Activated T-helper 1 cell treated with anti-CD3 and anti-CD28 coated beads, Interleukin-2, amount 50 U/mL, for 16 hours (primary cell): ENCODE measurements around the gene TEF.
"Not testable (repeated sequence)": the region's sequence is repeated elsewhere in the genome, so short reads cannot be mapped to it uniquely, and the experiment has no call there.

Experiments used
- DNase-seq, 2 donors: peaks; one replicate each; pipeline ENCODE4 v3.0.0-alpha.2; 2020; ENCODE audit warnings: low read depth in 1 of 2, low spot score in 1 of 2

Gene TEF

DNA sequence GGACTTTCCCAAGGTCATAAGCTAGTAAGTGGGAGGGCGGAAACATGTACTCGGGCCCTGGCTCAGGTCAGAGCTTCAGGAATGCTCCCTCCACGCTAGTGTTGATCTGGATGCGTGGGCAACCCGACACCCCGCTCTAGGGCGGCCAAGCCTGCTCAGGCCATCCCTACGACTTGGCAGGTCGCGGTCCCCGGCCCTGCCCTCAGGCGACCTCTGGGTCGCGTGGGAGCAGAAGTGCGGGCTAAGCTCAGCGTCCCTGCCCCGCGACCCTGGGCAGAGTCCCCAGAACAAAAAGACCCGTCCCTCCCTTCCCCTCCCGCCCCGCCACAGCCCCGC lies 781 bp upstream of the TEF start:
- DNase-seq = no peak

DNA sequence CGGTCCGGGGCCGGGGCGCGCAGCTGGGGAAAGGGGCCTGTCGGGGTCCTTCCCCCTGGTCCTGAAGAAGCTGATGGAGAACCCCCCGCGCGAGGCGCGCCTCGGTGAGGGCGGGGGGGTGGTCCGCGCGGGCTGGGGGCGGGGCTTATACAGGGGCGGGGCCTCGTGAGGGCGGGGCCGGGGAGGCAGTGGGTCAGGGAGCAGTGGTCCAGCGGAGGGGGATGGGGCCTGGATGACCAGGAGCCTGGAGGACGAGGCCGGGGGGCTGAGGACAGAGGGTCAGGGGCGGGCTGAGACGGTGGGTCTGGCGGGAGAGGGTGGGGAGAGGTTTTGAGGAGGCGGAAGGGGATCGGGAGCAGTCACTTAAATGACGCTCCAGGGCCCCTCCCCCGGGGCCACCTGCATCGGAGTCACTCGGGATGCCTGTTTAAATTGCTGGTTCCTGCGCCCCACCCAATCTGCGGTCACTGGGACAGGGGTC lies 396 bp downstream of the TEF start:
- DNase-seq = peak; percentile 24 to 47

DNA sequence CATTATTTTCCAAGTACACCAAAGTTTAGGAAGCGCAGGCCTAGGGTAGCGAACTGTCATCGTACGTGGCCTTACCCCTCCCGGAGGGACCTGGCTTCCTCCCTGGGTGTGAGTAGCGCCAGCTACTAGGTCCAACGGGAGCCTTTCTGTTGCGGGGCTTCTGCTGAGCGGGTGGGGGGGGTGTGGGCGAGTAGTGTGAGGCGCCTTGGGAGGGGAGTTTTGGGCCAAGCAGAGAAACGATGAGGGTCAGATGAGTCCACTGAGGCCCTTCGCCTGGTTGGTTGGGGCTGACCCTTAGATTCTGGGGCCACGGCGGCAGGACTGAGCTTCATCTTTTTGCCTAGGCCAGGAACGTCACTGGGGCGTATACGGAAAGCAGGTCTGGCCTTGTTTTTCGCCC lies 868 bp downstream of the TEF start:
- peak in 1 of 2 donors; percentile 9 for DNase-seq

DNA sequence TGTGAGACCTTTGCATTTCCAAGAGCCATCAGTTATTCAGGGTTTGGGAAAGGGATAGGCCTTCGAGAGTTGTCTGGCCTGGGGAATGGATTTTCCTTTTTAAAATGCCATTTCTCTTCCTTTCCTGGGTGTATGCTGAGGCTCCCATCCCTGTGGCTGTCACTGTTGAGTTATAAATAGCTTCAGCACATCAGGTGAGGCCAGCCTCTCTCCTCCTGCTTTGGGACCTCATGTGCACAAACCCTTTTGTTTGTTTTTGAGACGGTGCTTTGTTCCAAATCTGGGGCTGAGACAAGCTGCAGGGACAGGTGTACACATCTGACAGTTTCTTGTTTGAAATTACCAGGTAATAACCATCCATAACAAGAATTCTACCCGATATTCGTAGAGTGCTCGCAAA lies 1.3 kb downstream of the TEF start:
- no peak for DNase-seq

DNA sequence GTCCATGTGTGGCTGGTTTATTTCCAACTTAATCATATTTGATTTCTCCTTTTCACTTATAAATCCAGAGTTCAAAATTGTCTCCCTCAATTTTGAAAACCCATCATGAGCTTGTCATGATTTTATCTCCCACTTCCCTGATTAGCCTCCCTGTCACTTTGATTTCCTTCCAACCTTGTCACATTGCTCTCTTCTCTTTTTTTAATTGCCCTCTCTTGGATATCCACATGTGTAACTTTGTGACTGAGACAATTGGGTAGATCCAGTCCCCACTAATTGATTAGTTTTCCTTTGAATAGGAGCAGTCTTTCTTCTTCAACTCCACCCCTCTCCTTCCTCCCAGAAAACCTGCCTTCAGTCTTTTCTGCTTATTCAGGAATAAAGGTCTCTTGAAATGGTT lies 2.4 kb downstream of the TEF start:
- no peak for DNase-seq

DNA sequence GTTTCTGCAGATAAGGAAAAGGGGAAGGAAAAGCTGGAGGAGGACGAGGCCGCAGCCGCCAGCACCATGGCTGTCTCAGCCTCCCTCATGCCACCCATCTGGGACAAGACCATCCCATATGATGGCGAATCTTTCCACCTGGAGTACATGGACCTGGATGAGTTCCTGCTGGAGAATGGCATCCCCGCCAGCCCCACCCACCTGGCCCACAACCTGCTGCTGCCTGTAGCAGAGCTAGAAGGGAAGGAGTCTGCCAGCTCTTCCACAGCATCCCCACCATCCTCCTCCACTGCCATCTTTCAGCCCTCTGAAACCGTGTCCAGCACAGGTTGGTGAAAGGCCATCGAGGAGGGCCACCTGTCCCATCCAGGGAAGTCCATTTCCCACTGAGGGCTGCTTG lies 5.6 kb downstream of the TEF start:
- no peak for DNase-seq

DNA sequence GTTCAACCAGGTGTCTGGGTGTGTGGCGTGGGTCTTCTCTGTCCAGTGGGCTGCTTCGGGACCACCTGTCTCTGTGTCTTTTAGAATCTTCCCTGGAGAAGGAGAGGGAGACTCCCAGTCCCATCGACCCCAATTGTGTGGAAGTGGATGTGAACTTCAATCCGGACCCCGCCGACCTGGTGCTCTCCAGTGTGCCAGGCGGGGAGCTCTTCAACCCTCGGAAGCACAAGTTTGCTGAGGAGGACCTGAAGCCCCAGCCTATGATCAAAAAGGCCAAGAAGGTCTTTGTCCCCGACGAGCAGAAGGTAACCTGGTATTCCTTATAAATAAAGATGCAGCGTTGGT lies 12.2 kb downstream of the TEF start:
- DNase-seq = no peak

DNA sequence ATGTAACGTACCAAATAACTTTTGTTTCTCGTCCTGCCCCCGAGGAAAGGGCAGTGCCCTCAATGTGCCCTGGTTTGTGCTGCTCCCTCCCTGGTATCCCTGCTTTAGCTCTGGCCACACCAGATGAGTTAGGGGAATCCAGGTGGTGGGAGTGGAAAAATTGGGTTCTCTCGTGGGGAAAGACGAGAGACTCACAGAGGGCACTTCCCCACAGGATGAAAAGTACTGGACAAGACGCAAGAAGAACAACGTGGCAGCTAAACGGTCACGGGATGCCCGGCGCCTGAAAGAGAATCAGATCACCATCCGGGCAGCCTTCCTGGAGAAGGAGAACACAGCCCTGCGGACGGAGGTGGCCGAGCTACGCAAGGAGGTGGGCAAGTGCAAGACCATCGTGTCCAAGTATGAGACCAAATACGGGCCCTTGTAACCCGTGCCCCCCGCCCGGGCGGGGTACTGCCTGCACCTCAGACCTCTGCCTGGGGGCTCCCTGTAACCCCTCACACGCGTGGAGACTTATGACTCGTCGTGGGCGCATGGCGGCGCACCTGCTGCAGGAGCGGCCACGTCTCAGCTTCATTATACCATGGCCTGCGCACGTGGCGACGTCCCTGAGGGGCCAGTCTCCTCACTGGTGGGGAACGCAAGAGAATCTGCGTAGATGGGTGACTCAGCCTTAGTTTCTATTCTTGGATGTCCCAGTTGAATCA lies 13.9 kb downstream of the TEF start:
- no peak for DNase-seq

DNA sequence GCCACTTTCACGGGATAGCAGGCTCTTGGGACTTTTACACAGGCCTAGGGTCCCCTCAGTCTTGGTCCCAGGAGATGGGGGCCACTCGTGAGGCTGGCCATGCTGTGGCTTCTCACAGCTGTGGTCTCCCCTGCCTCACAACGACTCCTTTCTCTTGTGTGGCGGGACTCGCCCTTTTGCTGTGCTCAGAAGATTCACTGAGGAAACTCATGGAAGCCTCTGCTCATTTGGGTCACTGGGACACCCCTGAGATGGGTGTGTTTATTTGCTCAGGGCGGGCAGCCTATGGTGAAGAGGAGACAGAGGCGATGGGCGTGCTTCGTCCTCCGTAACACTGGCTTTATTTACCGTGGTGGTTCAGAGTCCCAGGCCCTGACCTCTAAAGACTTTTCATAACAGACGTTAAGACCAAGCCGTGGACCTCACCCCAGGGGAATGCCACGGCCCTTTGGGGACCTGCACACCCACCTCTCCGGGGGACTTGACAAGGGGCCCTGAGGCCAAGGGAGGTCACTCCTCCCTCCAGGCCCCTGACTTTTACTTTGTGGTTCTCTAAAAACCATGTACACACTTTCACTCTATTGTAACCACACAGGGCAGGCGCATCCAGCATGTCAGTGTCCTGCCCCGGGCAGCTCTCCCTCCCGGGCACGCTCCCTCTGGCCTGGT lies 15.5 kb downstream of the TEF start:
- DNase-seq = no peak

DNA sequence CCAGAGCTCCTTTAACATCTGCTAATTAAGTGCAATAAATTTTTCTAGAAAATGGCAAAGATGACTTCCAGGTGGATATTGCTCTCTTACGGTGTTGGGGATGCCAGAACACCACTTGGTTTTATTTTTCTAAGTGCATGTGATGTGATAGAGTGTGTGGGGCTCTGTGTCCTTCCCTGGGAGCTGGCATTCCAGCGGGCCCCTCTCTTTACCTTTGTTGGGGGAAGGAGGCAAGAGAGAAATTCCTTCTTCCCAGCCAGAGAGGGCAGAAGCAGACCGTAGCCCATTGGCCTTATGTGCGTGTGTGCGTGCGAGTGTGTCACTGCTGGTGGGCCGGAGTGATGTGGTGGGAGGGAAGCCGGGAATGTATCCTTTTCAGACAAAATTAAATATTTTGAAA lies 17.2 kb downstream of the TEF start:
- DNase-seq = no peak

DNA sequence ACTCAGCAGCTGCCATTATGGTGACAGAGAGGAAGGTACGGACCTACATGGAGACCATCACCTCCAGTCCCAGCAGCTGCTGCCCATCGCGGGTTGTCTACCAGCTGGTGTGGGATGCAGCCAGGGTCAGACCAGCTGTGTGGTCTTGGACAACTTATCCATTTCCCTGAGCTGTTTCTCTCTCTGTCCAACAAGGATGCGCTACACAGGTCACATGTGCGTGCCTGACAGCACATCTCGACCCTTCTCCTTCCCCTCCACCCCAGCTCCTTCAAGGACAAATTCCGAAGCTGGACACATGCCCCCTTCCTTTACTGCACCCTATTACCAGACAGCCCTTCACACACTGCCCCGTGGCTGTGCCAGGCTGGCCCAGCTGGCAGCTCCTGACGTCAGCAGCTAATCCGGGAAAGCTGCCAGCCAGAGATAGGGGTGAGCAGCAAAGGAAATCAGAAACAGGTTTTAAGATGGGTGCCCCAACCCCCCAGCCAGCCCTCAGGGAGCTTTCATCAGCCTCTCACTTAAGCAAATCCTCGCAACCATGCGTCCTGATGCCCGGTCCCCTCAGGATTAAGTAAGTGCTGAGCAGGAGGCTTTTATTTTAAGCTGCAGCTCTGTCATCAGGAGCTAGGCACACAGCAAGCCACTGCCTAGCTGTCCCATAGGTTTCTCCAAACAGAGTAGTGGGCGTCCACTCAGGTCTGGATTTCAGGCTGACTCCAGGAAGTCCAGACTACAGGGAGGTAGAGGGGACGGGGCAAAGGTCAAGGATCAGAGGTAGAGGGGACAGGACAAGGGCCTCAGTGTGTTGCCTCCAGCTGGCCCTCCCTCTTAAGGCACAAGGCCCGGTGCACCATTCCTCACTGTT lies 20.3 kb downstream of the TEF start:
- DNase-seq = no peak

DNA sequence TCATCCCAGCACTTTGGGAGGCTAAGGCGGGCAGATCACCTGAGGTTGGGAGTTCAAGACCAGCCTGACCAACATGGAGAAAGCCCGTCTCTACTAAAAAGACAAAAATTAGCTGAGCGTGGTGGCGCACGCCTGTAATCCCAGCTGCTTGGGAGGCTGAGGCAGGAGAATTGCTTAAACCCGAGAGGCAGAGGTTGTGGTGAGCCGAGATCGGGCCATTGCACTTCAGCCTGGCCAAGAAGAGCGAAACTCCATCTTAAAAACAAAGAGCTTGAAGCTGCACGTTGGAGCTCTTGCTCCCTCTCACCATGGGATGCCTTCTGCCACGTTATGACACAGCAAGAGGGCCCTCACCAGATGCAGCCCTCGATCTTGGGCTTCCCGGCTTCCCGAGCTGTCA lies 21.1 kb downstream of the TEF start:
- DNase-seq = not testable (repeated sequence)

DNA sequence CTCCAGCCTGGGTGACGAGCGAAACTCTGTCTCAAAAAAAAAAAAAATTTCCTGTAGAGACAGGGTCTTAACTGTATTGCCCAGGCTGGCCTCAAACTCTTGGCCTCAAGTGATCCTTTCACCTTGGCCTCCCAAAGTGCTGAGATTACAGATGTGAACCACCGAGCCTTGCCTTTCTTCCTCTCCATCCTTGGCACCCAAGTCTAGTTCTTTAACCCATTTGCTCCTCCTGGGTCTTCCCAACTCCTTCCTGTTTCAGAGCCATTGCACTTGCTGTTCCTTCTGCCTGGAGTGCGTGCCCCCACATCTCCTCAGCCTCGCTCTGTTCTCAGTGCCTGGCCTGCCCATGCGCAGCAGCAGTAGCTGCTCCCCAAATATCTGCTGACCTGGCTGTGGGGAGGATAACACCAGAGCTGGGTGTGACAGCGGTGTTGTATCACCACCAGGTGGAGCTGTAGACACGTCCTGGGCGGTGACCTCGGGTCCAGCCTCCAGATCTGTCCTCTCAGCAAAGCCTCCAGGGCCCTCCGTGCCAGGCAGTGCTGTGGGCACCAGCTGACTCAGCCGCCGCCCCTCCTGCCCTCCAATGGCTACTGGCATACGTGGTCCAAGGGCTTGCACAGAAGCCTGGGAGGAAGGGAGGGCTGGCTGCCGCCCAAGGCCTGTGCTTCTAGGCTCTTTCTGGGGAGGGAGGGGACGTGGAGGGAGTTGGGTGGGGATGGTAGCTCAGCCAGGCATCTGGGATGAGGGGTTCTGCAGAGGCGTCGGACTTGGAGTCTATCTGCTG lies 22.0 kb downstream of the TEF start:
- DNase-seq = peak; percentile 60 to 69

DNA sequence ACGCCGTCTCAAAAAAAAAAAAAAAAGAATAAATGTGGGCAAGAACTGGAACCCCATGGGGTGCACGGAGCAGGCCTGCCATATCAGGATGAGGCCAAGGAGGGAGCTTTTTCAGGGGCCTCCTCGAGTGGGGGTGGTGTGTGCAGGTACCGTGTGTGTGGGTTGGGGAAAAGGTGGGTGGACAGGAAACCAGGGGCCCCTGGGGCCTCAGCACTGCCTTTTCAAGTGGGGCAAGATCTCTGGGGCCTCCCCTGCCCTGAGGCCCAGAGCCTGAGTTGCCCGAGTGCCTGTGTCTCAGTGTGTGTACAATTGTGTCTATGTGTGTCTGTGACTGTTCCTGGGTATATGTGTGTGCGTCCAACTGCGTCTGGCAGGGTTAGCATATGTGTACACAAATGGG lies 23.8 kb downstream of the TEF start:
- DNase-seq = no peak

DNA sequence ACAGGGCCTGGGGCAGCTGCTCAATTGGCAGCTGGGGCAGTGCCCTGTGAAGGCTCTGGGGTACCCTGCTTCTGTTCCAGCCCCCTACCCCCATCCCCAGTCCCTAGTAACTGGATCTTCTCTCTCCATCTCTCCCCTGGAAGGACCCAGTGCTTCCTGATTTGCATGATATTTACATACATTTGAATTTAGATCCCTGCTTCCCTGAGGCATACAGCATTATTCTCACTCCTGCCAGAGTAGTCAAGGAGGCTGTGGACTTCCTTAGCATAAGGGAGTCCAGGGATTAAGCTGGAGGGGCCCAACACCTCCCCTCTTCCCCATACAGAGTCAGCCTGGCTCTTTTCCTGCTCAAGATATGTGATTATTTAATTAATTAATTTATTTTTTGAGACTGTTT lies 24.7 kb downstream of the TEF start:
- no peak for DNase-seq

DNA sequence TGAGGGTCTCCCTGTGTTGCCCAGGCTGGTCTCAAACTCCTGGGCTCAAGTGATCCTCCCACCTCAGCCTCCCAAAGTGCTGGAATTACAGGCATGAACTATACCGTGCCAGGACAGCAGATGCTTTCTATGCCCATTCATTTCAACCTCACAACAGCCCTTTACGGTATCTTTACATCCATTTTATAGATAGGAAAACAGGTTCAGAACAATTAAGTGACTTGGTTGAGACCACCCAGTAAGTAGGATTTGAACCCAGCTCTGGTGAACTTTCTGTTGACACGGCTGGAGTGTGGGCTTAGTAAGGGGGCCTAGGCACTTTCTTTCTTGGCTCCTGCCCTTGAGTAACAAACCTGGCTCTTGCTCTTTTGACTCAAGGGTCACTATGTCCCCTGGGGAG lies 25.7 kb downstream of the TEF start:
- DNase-seq = no peak

DNA sequence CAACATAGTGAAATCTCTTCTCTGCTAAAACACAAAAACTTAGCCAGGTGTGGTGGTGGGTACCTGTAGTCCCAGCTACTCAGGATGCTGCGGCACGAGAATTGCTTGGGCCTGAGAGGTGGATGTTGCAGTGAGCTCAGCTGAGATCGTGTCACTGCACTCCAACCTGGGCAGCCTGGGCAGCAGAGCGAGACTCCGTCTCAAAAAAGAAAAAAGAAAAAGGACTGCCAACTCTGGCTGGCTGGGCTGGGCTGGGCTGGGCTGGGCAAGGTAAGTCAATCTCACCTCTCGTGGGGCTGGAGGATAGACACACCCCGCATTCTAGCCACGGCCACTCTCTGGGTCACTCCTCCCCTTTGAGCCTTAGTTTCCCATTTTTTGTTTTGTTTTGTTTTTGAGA lies 26.9 kb downstream of the TEF start:
- no peak for DNase-seq

DNA sequence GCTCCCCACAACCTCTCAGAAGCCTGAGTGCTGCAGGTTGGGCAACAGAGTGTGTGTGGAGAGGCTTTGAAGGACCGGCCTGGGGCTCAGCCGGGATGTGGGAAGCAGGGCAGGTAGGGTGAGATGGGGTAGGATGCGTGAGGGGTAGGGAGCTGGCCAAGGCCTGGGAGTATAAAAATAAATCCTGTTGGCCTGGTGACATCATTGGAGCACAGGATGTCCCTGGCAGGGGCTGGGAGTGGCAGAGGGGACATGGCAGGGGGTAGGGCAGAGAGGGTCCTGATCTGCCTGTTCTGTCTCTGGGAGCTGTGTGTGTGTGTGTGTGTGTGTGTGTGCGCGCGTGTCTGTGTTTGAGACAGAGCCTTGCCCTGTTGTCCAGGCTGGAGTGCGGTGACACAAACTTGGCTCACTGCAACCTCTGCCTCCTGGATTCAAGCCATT lies 28.6 kb downstream of the TEF start:
- no peak for DNase-seq

DNA sequence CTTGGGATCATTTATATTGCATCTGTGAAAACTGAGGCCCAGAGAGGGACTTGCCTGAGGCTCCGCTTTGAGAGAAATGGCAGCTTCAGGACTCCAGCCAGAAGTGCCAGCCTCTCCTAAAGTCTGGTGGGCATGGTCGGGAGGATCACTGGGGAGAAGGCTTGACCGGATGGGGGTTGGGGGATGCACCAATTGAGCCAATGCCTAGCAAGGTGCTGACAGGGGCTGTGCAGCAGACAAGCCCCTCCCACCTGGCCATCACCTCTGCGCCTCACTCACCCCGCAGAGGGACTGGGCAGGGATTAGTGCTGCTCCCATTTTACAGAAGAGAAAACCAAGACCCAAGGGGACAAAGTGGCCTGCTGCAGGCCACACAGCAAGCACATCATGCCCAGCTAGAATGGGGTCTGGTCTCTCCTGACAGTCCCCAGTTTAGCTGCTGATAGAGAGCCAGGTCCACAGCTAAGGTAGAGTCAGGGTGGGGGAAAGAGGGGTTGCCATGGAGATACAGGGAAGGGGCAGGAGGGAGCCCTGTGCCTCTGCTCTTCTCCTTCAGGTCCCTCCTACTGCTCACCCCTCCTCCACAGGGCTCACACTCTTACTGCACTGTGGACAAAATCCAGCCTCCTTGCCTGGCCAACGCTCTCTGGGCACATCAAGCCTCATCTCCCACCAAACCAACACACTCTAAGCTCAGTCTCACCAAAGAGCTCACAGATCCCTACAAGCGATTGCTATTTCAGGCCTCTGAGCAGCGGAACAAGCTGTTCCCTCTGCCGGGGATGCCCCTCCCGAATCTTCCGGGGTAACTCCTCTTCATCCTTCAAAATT lies 29.5 kb downstream of the TEF start:
- no peak for DNase-seq

DNA sequence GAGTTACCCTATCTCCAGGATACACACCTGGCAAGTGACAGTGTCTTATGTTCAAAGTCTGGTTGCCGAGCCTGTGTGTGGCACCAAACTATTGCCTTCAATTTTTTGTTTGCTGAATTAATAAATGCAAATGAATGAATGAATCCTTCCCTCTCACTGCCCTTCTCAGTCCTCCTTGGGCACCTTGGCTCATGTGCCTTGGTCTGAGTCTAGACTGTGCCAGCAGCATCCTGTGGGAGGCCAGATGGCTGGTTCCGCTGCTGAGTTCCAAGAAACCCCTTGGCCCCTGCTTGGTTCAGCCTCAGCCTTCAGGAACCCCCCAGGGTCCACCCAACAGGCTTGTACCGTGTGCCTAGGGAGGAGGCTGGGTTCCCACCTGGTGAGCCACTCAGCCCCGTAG lies 33.8 kb downstream of the TEF start:
- no peak for DNase-seq
